ENCODE results near the gene OR5H15. TPM values are rescaled to one million over a fixed set of nuclear protein-coding genes. Genes with fewer than 3 reads are reported as not detected.
"Not testable (repeated sequence)": the region's sequence is repeated elsewhere in the genome, so short reads cannot be mapped to it uniquely, and the experiment has no call there.

Gene OR5H15
- total RNA-seq, 4 donors from 2014 or later: not detected

DNA sequence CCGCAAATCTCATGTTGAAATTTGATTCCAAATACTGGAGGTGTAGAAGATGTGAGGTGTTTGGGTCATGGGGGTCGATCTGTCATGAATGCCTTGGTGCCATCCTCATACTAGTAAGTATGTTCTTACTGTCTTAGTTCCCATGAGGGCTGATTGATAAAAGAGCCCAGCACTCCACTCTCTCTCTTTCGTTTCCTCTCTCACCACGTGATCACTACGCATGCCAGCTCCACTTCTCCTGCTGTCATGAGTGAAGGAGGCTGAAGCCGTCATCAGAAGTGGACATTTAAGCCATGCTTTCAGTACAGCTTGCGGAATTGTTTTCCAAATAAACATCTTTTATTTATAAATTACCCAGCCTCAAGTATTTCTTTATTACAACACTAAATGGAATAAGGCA lies 6.1 kb downstream of the OR5H15 start:
- in situ Hi-C loops (cut with MboI; ENCODE audit: low sequenced_read_pairs in 4 of 4) (no loop called here), intact Hi-C loops (cut with DNase I; ENCODE audit: low total_unique reads) (no loop called here)
- no peaks in the 10 kb centered on the region for H3K36me3 ChIP-seq
- H3K9me3 ChIP-seq: no peaks in the 10 kb centered on the region
- no peak overlapping the region for H3K4me3 ChIP-seq
- no peaks in the 10 kb centered on the region for H3K4me1 ChIP-seq
- ATAC-seq (no peak), DNase-seq (no peak)
- no peak overlapping the region for H3K27ac ChIP-seq
- TF ChIP-seq, protein P1, sequence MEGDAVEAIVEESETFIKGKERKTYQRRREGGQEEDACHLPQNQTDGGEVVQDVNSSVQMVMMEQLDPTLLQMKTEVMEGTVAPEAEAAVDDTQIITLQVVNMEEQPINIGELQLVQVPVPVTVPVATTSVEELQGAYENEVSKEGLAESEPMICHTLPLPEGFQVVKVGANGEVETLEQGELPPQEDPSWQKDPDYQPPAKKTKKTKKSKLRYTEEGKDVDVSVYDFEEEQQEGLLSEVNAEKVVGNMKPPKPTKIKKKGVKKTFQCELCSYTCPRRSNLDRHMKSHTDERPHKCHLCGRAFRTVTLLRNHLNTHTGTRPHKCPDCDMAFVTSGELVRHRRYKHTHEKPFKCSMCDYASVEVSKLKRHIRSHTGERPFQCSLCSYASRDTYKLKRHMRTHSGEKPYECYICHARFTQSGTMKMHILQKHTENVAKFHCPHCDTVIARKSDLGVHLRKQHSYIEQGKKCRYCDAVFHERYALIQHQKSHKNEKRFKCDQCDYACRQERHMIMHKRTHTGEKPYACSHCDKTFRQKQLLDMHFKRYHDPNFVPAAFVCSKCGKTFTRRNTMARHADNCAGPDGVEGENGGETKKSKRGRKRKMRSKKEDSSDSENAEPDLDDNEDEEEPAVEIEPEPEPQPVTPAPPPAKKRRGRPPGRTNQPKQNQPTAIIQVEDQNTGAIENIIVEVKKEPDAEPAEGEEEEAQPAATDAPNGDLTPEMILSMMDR (IDR thresholded peaks at IDR 0.05 in 4 of 5, conservative IDR thresholded peaks at IDR 0.05 in 1 of 5): no peak
- no peak for TF ChIP-seq POLR2A (IDR thresholded peaks at IDR 0.05)
- H3K27me3 ChIP-seq: no peaks in the 10 kb centered on the region

GRCh38 chr3:98180319-98180890 lies 13.9 kb downstream of the OR5H15 start:
- Histone ChIP-seq H3K36me3 (no peaks in the 10 kb centered on the region), H3K4me3 (no peak overlapping the region), H3K27me3 (no peaks in the 10 kb centered on the region), H3K27ac (no peak overlapping the region), H3K9me3 (no peaks in the 10 kb centered on the region), H3K4me1 (no peaks in the 10 kb centered on the region)
- no peak for ATAC-seq
- TF ChIP-seq POLR2A (IDR thresholded peaks at IDR 0.05): no peak
- TF ChIP-seq, protein P1 (IDR thresholded peaks at IDR 0.05 in 4 of 5, conservative IDR thresholded peaks at IDR 0.05 in 1 of 5): no peak
- in situ Hi-C loops (cut with MboI; ENCODE audit: low sequenced_read_pairs in 4 of 4): no loop called here
- intact Hi-C loops (cut with DNase I; ENCODE audit: low total_unique reads): no loop called here
- DNase-seq: no peak

DNA sequence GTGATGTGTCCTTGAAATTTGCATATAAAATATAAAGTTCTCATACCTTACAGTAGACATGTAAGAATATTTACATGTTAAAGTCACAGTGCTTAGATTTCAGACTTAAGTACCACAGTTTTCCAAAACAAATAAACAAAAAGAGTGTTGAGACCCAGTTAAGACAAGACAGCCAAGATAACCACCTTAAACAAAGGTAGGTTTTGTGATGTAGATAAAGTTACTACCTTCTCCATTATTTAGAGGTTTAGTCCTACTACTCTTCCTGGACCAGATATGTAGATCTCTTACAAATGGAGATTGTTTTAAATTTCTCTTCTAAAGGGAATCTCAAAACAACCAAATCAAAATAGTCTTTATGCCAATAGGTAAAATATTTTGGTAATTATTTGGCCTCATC lies 15.7 kb downstream of the OR5H15 start:
- no peak overlapping the region for H3K4me3 ChIP-seq
- intact Hi-C loops (cut with DNase I; ENCODE audit: low total_unique reads): no loop called here
- H3K27me3 ChIP-seq: no peaks in the 10 kb centered on the region

DNA sequence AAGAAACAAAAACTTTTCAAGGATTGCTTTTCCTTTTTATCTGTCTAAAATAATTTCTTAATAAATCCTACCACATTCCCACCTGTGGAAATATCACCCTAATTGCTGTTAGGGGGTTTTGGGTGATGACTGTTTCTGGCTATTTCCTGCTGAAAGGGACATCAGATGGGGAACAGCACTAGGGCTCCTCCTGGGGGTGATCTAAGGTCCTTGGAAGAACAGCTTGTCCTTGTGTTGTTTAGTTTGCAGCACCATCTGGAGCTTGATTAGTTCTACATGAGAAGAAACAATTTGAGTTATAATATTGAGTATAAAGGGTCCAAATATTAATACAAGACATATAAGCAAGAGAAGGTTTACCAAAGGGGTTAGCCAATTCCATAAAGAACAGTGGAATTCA lies 18.7 kb downstream of the OR5H15 start:
- no peaks in the 10 kb centered on the region for H3K4me1 ChIP-seq
- TF ChIP-seq POLR2A (IDR thresholded peaks at IDR 0.05): no peak
- TF ChIP-seq, protein P1 (IDR thresholded peaks at IDR 0.05 in 4 of 5, conservative IDR thresholded peaks at IDR 0.05 in 1 of 5): no peak
- H3K27me3 ChIP-seq: no peaks in the 10 kb centered on the region
- H3K9me3 ChIP-seq: no peaks in the 10 kb centered on the region
- H3K36me3 ChIP-seq: no peaks in the 10 kb centered on the region
- no peak overlapping the region for H3K27ac ChIP-seq
- intact Hi-C loops (cut with DNase I; ENCODE audit: low total_unique reads): no loop called here
- in situ Hi-C loops (cut with MboI; ENCODE audit: low sequenced_read_pairs in 4 of 4): no loop called here
- no peak for DNase-seq
- no peak for ATAC-seq
- H3K4me3 ChIP-seq: no peak overlapping the region

More for the DNA sequence above, 15.7 kb downstream of the OR5H15 start:
- ATAC-seq (no peak), DNase-seq (no peak)
- Histone ChIP-seq H3K27ac (no peak overlapping the region), H3K4me1 (no peaks in the 10 kb centered on the region), H3K36me3 (no peaks in the 10 kb centered on the region), H3K9me3 (no peaks in the 10 kb centered on the region)
- TF ChIP-seq, protein P1 (IDR thresholded peaks at IDR 0.05 in 4 of 5, conservative IDR thresholded peaks at IDR 0.05 in 1 of 5): no peak
- no peak for TF ChIP-seq POLR2A (IDR thresholded peaks at IDR 0.05)
- in situ Hi-C loops (cut with MboI; ENCODE audit: low sequenced_read_pairs in 4 of 4): no loop called here

DNA sequence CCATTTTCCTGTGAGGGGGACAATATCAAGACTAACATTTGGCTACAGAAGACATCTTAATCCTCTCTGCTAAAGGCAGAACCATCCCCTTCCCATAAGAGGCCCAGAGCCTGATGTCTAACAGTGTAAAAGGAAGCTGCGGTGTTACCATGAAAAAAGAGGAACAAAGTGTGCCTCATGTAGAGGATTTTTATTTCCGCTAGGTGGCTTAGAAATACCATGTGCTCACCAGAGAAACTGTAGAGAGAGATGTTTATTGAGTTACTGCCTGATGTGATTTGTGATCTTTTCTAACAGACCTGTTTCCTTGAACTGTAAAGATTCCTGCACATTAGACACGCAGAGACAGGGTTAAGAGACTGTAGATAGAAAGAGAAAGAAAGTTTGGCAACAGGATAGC lies 22.0 kb downstream of the OR5H15 start:
- no peaks in the 10 kb centered on the region for H3K36me3 ChIP-seq
- intact Hi-C loops (cut with DNase I; ENCODE audit: low total_unique reads): no loop called here

GRCh38 chr3:98190911-98191310 lies 24.4 kb downstream of the OR5H15 start:
- H3K9me3 ChIP-seq; H3K4me1 ChIP-seq; H3K36me3 ChIP-seq; in situ Hi-C loops (cut with MboI; ENCODE audit: low sequenced_read_pairs in 4 of 4); ATAC-seq; H3K4me3 ChIP-seq; DNase-seq; intact Hi-C loops (cut with DNase I; ENCODE audit: low total_unique reads); H3K27ac ChIP-seq; H3K27me3 ChIP-seq: not testable (repeated sequence)

More for the DNA sequence above, 22.0 kb downstream of the OR5H15 start:
- no peaks in the 10 kb centered on the region for H3K4me1 ChIP-seq
- no peak overlapping the region for H3K4me3 ChIP-seq
- no peak for TF ChIP-seq POLR2A (IDR thresholded peaks at IDR 0.05)
- TF ChIP-seq, protein P1 (IDR thresholded peaks at IDR 0.05 in 4 of 5, conservative IDR thresholded peaks at IDR 0.05 in 1 of 5): no peak
- in situ Hi-C loops (cut with MboI; ENCODE audit: low sequenced_read_pairs in 4 of 4): no loop called here
- no peaks in the 10 kb centered on the region for H3K27me3 ChIP-seq
- no peak for ATAC-seq
- no peaks in the 10 kb centered on the region for H3K9me3 ChIP-seq
- no peak overlapping the region for H3K27ac ChIP-seq
- no peak for DNase-seq

GRCh38 chr3:98196293-98196692 lies 29.8 kb downstream of the OR5H15 start:
- H3K9me3 ChIP-seq; in situ Hi-C loops (cut with MboI; ENCODE audit: low sequenced_read_pairs in 4 of 4); intact Hi-C loops (cut with DNase I; ENCODE audit: low total_unique reads); H3K27me3 ChIP-seq; H3K4me3 ChIP-seq; H3K36me3 ChIP-seq; H3K27ac ChIP-seq; H3K4me1 ChIP-seq; ATAC-seq; DNase-seq: not testable (repeated sequence)
